Epidermal melanocyte (primary cell): ENCODE results near the gene MPG.

Experiments
- DNase-seq: peaks from one replicate; pipeline ENCODE4 v3.0.0; 2011; ENCODE audit warnings: low spot score; ENCODE audit not compliant: insufficient read length

Gene MPG

GRCh38 chr16:66309-67182 lies 11.5 kb upstream of the MPG start:
- DNase-seq, result no peak

DNA sequence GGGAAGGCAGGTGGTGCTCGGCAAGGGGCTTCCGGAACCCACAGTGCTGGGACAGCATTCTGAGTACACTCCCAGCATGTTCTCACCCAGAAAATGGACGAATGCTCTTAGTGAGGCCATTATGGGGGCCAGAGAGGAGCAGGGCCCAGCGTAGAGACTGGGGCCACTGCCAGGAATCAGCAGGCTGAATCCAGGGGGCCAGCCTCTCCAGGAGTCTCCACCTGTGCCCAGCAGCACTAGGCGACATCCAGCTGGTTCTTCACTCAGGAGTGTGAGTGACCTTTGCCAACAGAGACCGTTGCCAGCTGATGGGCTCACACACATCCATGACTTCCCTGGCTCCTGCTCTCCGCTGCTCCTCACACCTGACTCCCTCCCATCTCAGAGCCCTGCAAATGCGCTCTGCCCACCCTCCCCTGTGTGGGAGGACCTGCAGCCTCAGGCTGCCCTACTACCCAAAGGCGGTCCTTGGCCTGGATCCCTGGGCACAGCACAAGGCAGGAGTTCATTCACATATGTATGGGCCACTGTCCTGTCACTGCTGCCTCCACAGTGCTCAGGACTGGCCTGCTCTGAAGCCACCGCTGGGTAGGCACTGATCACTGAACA lies 10.7 kb upstream of the MPG start:
- DNase-seq, result no peak

DNA sequence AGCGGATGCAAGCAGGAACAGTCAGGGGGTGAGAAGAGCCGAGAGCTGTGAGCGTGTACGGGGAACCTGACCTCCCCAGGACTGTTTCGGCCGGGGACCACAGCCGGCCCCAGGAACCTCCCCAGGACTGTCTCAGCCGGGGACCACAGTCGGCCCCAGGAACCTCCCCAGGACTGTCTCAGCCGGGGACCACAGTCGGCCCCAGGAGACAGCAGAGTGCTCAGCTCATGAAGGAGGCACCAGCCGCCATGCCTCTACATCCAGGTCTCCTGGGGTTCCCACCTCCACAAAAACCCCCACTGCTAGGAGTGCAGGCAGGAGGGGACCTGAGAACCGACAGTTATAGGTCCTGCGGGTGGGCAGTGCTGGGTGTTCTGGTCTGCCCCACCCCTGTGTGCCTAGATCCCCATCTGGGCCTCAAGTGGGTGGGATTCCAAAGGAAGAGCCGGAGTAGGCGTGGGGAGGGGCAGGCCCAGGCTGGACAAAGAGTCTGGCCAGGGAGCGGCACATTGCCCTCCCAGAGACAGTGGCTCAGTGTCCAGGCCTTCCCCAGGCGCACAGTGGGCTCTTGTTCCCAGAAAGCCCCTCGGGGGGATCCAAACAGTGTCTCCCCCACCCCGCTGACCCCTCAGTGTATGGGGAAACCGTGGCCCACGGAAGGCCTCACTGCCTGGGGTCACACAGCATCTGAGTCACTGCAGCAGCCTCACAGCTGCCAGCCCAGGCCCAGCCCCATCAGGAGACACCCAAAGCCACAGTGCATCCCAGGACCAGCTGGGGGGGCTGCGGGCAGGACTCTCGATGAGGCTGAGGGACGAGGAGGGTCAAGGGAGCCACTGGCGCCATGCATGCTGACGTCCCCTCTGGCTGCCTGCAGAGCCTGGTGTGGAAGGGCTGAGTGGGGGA lies 9.9 kb upstream of the MPG start:
- DNase-seq, result peak; percentile 90

DNA sequence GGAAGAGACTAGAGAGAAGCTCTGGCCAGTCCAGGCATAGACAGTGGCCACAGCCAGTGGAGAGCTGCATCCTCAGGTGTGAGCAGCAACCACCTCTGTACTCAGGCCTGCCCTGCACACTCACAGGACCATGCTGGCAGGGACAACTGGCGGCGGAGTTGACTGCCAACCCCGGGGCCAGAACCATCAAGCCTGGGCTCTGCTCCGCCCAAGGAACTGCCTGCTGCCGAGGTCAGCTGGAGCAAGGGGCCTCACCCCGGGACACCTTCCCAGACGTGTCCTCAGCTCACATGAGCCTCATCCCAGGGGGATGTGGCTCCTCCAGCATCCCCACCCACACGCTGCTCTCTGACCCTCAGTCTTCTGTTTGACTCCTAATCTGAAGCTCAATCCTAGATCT lies 8.8 kb upstream of the MPG start:
- DNase-seq, result no peak

GRCh38 chr16:71210-71539 lies 6.8 kb upstream of the MPG start:
- no peak for DNase-seq

- DNase-seq, result peak; percentile 91
Observed at GRCh38 chr16:71540-72401, 6.3 kb upstream of the MPG start.

- DNase-seq, result peak; percentile 68
Observed at GRCh38 chr16:72561-73548, 5.2 kb upstream of the MPG start, which contains the start of gene RHBDF1. Gene RHBDF1 (minus strand): TSS chr16:72631. CDS start chr16:65015, 7,616 bp downstream.

GRCh38 chr16:74051-74746 lies 3.8 kb upstream of the MPG start:
- DNase-seq, result no peak

DNA sequence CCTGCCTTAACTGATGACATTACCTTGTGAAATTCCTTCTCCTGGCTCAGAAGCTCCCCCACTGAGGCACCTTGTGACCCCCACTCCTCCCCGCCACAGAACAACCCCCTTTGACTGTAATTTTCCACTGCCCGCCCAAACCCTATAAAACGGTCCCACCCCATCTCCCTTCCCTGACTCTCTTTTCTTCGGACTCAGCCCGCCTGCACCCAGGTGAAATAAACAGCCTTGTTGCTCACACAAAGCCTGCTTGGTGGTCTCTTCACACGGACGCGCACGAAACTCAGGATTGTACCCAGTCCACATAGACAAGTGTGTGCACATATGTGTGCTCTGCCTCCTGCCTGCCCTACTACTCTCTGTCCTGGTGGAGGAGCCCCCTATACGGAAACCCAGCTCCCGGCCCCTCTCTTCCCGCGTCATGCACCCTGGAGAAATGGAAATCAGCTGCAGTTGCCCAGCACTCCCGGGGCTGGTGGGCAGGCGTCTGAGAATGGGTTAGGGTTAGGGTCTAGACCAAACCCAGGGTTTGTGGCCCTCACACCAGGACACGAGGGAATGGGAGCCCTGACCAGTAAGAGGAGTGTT lies 3.2 kb upstream of the MPG start:
- no peak for DNase-seq

GRCh38 chr16:75580-76501 lies 2.2 kb upstream of the MPG start:
- peak; percentile 89 for DNase-seq

- DNase-seq, result no peak
Observed at GRCh38 chr16:76535-77272, 1.3 kb upstream of the MPG start.

- peak; percentile 61 for DNase-seq
Observed at GRCh38 chr16:77273-77806, 685 bp upstream of the MPG start.

GRCh38 chr16:78444-79150 lies 572 bp downstream of the MPG start:
- no peak for DNase-seq

GRCh38 chr16:79151-80054 lies 1.4 kb downstream of the MPG start:
- DNase-seq, result no peak

- no peak for DNase-seq
Observed at GRCh38 chr16:83060-83603, 5.1 kb downstream of the MPG start.
